Measurements from ENCODE around the gene KAT2A.
A peak's percentile ranks its signal among the peaks of the same experiment; 100 is the strongest.

KAT2A gene

GRCh38 chr17:42114118-42114517 lies 7.0 kb downstream of the KAT2A start:
- DNase-seq (ENCODE audit: low spot score): no peak

- no peak for DNase-seq (ENCODE audit: low spot score)
Measured at GRCh38 chr17:42113293-42114069, 7.7 kb downstream of the KAT2A start.

- DNase-seq (ENCODE audit: low spot score): peak; percentile 70
Measured at GRCh38 chr17:42112552-42113176, 8.5 kb downstream of the KAT2A start, which contains the start of gene DHX58. DHX58 (minus strand) TSS chr17:42112714; CDS start chr17:42111892, 822 bp downstream.

GRCh38 chr17:42111871-42112551 lies 9.2 kb downstream of the KAT2A start:
- DNase-seq (ENCODE audit: low spot score): no peak

GRCh38 chr17:42111265-42111636 lies 9.9 kb downstream of the KAT2A start:
- DNase-seq (ENCODE audit: low spot score): no peak

- no peak for DNase-seq (ENCODE audit: low spot score)
Measured at GRCh38 chr17:42110301-42111264, 10.6 kb downstream of the KAT2A start.

GRCh38 chr17:42109086-42109485 lies 12.1 kb downstream of the KAT2A start:
- DNase-seq (ENCODE audit: low spot score): no peak

GRCh38 chr17:42107597-42108576 lies 13.3 kb downstream of the KAT2A start:
- peak; percentile 63 for DNase-seq (ENCODE audit: low spot score)

- no peak for DNase-seq (ENCODE audit: low spot score)
Measured at GRCh38 chr17:42107124-42107523, 14.0 kb downstream of the KAT2A start.

- DNase-seq (ENCODE audit: low spot score): no peak
Measured at GRCh38 chr17:42106009-42106408, 15.2 kb downstream of the KAT2A start.

GRCh38 chr17:42104264-42104663 lies 16.9 kb downstream of the KAT2A start:
- no peak for DNase-seq (ENCODE audit: low spot score)

- no peak for DNase-seq (ENCODE audit: low spot score)
Measured at GRCh38 chr17:42103221-42103954, 17.8 kb downstream of the KAT2A start.

- DNase-seq (ENCODE audit: low spot score): peak; percentile 86
Measured at GRCh38 chr17:42101513-42102292, 19.5 kb downstream of the KAT2A start.

- DNase-seq (ENCODE audit: low spot score): no peak
Measured at GRCh38 chr17:42098730-42099399, 22.3 kb downstream of the KAT2A start.

- DNase-seq (ENCODE audit: low spot score): no peak
Measured at GRCh38 chr17:42097691-42098631, 23.2 kb downstream of the KAT2A start, which contains the start of gene ZNF385C. ZNF385C (minus strand) TSS chr17:42098473; CDS start chr17:42063056, 35,417 bp downstream.

GRCh38 chr17:42096360-42097111 lies 24.6 kb downstream of the KAT2A start:
- DNase-seq (ENCODE audit: low spot score): no peak

Measured in kidney capillary endothelial cell (primary cell).